Activated gamma-delta T cell treated with anti-CD3 and anti-CD28 coated beads, Interleukin-2, amount 50 U/mL, for 16 hours (primary cell): ENCODE measurements around the gene ZNF862.

Source experiments
- DNase-seq: peaks from one replicate; pipeline ENCODE4 v3.0.0-alpha.2; 2020; ENCODE audit warnings: low read depth

ZNF862 gene

GRCh38 chr7:149838224-149838991, at the start of gene ZNF862:
Gene ZNF862 (plus strand): TSS chr7:149838375. CDS start chr7:149838612, 237 bp downstream.
- peak; percentile 91 for DNase-seq

GRCh38 chr7:149789101-149789500, 49.1 kb upstream of the ZNF862 start:
- DNase-seq = no peak

GRCh38 chr7:149790146-149790548, 48.0 kb upstream of the ZNF862 start:
- no peak for DNase-seq

GRCh38 chr7:149790754-149791360, 47.3 kb upstream of the ZNF862 start:
- DNase-seq = no peak

- no peak for DNase-seq
These were observed 46.6 kb upstream of the ZNF862 start for GRCh38 chr7:149791411-149792219.

- no peak for DNase-seq
These were observed 46.0 kb upstream of the ZNF862 start for GRCh38 chr7:149792220-149792595.

GRCh38 chr7:149793261-149793660, 44.9 kb upstream of the ZNF862 start:
- no peak for DNase-seq

- no peak for DNase-seq
These were observed 43.5 kb upstream of the ZNF862 start for GRCh38 chr7:149794661-149795060.

GRCh38 chr7:149795126-149795525, 43.0 kb upstream of the ZNF862 start:
- no peak for DNase-seq

- no peak for DNase-seq
These were observed 41.8 kb upstream of the ZNF862 start for GRCh38 chr7:149796287-149796860.

GRCh38 chr7:149797771-149798170, 40.4 kb upstream of the ZNF862 start:
- no peak for DNase-seq

- peak; percentile 37 for DNase-seq
These were observed 38.6 kb upstream of the ZNF862 start for GRCh38 chr7:149799397-149800168.

GRCh38 chr7:149800169-149800555, 38.0 kb upstream of the ZNF862 start:
- DNase-seq = no peak

GRCh38 chr7:149801002-149801566, 37.1 kb upstream of the ZNF862 start:
- no peak for DNase-seq

GRCh38 chr7:149801816-149802215, 36.4 kb upstream of the ZNF862 start:
- DNase-seq = no peak

- no peak for DNase-seq
These were observed 35.2 kb upstream of the ZNF862 start for GRCh38 chr7:149802966-149803365.

GRCh38 chr7:149803551-149804074, 34.6 kb upstream of the ZNF862 start:
- no peak for DNase-seq

- DNase-seq = no peak
These were observed 34.1 kb upstream of the ZNF862 start for GRCh38 chr7:149804106-149804505.

GRCh38 chr7:149806726-149807125, 31.4 kb upstream of the ZNF862 start:
- DNase-seq = no peak

GRCh38 chr7:149808311-149808710, 29.9 kb upstream of the ZNF862 start:
- no peak for DNase-seq

- DNase-seq = no peak
These were observed 29.0 kb upstream of the ZNF862 start for GRCh38 chr7:149809215-149809614.
